GM12872 (cell line): ENCODE results near the gene NOP16.

Experiments used
- CTCF ChIP-seq: IDR thresholded peaks from 3 replicates; pipeline ENCODE4 v1.5.1; 2011; ENCODE audit warnings: low read depth, mild to moderate bottlenecking, low read length, moderate library complexity; ENCODE audit not compliant: insufficient read depth

The NOP16 gene

DNA sequence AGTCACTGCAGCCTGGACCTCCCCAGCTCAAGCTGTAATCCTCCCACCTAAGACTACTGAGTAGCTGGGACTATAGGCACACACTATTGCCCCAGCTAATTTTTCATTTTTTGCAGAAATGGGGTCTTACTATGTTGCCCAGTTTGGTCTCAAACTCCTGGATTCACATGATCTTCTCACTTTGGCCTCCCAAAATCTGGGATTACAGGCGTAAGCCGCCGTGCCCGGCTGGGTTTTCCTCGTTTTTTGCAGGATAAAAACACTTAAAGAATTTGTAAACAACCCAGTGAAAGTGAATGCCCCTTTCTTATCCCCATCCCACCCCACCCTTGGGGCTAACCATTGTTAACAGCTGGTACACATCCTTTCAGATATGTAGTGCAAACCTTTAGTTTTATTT is 20.2 kb upstream of the NOP16 start:
- TF ChIP-seq CTCF, result no peak

- TF ChIP-seq CTCF, result no peak
These were observed 19.3 kb upstream of the NOP16 start for GRCh38 chr5:176407456-176408251.

DNA sequence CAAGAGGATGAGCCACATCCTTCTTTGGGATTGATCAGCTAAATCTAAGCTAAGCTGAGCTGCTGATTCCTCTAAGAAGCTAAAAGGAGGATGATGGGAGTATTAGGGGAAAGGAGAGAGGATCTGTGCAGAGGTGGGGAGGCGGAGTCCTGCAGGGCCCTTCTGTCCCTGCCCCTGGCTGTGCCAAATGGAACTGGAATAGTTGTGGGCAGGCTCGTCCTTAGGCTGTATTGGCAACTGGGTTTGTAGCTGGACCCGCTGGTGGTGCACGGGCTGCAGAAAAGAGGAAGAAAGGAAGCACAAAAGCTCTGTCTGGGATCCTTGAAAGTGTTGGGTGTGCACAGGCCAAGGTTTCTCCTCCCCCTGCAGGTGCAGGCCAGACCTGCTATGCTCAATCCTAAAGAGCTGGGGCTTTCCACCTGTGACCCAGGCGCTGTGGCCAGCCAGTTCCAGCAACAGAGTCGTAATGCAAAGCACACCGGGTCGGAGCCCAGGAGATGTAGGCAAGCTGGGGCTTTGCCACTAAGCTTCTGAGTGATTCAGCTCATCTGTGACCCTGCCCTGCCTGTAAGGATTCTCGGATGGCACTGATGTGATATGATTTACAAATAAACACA is 18.1 kb upstream of the NOP16 start:
- TF ChIP-seq CTCF, result no peak

- no peak for TF ChIP-seq CTCF
These were observed 17.4 kb upstream of the NOP16 start for GRCh38 chr5:176405656-176406435.

GRCh38 chr5:176401281-176402205 is 13.1 kb upstream of the NOP16 start:
- no peak for TF ChIP-seq CTCF

DNA sequence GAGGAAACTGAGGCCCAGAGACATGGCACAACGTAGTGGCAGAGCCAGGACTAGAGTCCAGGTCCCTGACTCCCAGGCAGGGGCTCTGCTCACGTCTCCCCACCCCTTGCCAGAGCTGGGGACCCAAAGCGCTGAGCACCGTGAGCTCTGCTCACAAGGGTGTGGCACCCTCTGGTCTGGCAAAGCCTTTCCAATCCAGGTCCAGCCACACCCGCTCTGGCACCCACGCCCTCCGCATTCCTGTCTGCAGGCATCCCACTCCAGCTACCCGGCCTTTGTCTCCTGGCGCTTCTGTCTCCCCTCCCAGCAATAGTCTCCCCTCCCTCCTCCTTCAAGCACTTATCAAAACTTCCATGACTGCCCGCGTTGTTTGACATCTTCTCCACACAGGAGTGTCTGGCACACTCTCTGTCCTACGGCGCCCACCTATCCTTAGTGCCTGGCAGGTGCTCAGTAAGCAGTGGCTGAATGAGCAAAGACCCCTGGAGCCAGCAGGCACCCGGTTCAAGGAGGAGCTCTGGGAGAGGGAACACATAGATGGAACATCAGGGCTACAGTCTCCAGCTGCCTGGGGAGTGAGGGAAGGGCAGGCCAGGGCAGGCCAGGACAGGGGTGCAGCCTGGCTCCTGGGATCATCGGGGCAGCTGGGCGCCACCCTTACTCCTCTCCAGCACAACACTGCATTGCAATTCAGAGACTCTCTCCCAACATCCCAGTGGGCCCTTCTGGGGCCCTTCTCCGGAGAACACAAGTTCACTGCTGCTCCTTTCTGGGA is 12.2 kb upstream of the NOP16 start:
- TF ChIP-seq CTCF, result no peak
